HT1080 (cell line): ENCODE results near the gene SEPTIN8. TPM values are rescaled to one million over a fixed set of nuclear protein-coding genes. Genes with fewer than 3 reads are reported as not detected.
"Not testable (repeated sequence)": the region's sequence is repeated elsewhere in the genome, so short reads cannot be mapped to it uniquely, and the experiment has no call there.

Source experiments
- DNase-seq: peaks from one replicate; pipeline ENCODE4 v3.0.0-alpha.2; 2015; ENCODE audit warnings: low read depth
- total RNA-seq: library from RNA; depleted of rRNA; stranded (reverse); fragments of >200 nt; shearing (Covaris generic); gene quantifications from 2 replicates; pipeline ENCODE4 v1.2.3, GENCODE V29; 2014

SEPTIN8 gene
- total RNA-seq, 1 experiment from 2014 or later = 50.9 TPM

- DNase-seq = no peak
Measured at GRCh38 chr5:132812781-132813598, 36.0 kb upstream of the SEPTIN8 start, which contains the start of gene SOWAHA. TSS of gene SOWAHA (plus strand) at chr5:132813302. CDS start at chr5:132813622, 320 bp downstream.

GRCh38 chr5:132812123-132812765, 35.2 kb upstream of the SEPTIN8 start:
- no peak for DNase-seq

- no peak for DNase-seq
Measured at GRCh38 chr5:132810605-132811004, 33.6 kb upstream of the SEPTIN8 start.

GRCh38 chr5:132808866-132809265, 31.8 kb upstream of the SEPTIN8 start:
- DNase-seq = no peak

GRCh38 chr5:132808448-132808847, 31.4 kb upstream of the SEPTIN8 start:
- no peak for DNase-seq

GRCh38 chr5:132807163-132807838, 30.3 kb upstream of the SEPTIN8 start:
- DNase-seq = no peak

- DNase-seq = not testable (repeated sequence)
Measured at GRCh38 chr5:132806804-132807162, 29.7 kb upstream of the SEPTIN8 start.

GRCh38 chr5:132805872-132806271, 28.8 kb upstream of the SEPTIN8 start:
- DNase-seq = not testable (repeated sequence)

- DNase-seq = not testable (repeated sequence)
Measured at GRCh38 chr5:132804219-132804618, 27.2 kb upstream of the SEPTIN8 start.

- not testable (repeated sequence) for DNase-seq
Measured at GRCh38 chr5:132802685-132803066, 25.6 kb upstream of the SEPTIN8 start.

GRCh38 chr5:132802044-132802684, 25.1 kb upstream of the SEPTIN8 start:
- DNase-seq = no peak

- no peak for DNase-seq
Measured at GRCh38 chr5:132800545-132800944, 23.5 kb upstream of the SEPTIN8 start.

- no peak for DNase-seq
Measured at GRCh38 chr5:132799392-132799791, 22.4 kb upstream of the SEPTIN8 start.

- DNase-seq = no peak
Measured at GRCh38 chr5:132797651-132798050, 20.6 kb upstream of the SEPTIN8 start.

GRCh38 chr5:132791026-132791425, 14.0 kb upstream of the SEPTIN8 start:
- no peak for DNase-seq

- DNase-seq = no peak
Measured at GRCh38 chr5:132790201-132790865, 13.3 kb upstream of the SEPTIN8 start.

GRCh38 chr5:132788990-132789886, 12.2 kb upstream of the SEPTIN8 start:
- no peak for DNase-seq

GRCh38 chr5:132788508-132788907, 11.5 kb upstream of the SEPTIN8 start:
- DNase-seq = no peak

- peak; percentile 36 for DNase-seq
Measured at GRCh38 chr5:132787076-132787475, 10.0 kb upstream of the SEPTIN8 start.

- DNase-seq = no peak
Measured at GRCh38 chr5:132785864-132786263, 8.8 kb upstream of the SEPTIN8 start.
